NCI-H2196 treated with DMSO at 0.1 percent for 48 hours (cell line): ENCODE data around the gene NR2F2.
"Not testable (repeated sequence)": the region's sequence is repeated elsewhere in the genome, so short reads cannot be mapped to it uniquely, and the experiment has no call there.

ENCODE experiments used
- DNase-seq: peaks from one replicate; lab custom pipeline; 2025; ENCODE audit not compliant: unreplicated experiment; lab: John Stamatoyannopoulos, UW

NR2F2 gene

GRCh38 chr15:96365781-96366525 is 35.5 kb downstream of the NR2F2 start:
- no peak for DNase-seq

DNA sequence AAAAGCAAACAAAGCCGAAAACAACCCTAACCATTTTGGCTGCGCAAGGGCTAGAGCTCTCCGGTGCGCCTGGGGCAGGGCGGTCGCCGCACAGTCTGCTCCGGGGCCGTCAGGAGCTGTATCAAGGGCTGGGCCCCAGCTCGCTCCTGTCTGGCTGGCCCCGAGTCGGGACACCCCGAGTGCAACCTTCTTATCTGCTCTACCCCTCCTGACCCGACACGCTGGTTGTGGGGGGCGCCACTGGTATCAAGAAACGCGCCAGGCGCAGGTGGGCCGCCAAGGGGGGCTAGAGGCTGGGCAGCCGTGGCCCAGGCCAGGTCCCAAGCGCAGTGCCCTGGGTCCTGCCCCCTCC is 36.0 kb downstream of the NR2F2 start:
- DNase-seq, result no peak

- no peak for DNase-seq
Measured at GRCh38 chr15:96367311-96368200, 37.1 kb downstream of the NR2F2 start.

- no peak for DNase-seq
Measured at GRCh38 chr15:96369351-96369750, 38.9 kb downstream of the NR2F2 start.

DNA sequence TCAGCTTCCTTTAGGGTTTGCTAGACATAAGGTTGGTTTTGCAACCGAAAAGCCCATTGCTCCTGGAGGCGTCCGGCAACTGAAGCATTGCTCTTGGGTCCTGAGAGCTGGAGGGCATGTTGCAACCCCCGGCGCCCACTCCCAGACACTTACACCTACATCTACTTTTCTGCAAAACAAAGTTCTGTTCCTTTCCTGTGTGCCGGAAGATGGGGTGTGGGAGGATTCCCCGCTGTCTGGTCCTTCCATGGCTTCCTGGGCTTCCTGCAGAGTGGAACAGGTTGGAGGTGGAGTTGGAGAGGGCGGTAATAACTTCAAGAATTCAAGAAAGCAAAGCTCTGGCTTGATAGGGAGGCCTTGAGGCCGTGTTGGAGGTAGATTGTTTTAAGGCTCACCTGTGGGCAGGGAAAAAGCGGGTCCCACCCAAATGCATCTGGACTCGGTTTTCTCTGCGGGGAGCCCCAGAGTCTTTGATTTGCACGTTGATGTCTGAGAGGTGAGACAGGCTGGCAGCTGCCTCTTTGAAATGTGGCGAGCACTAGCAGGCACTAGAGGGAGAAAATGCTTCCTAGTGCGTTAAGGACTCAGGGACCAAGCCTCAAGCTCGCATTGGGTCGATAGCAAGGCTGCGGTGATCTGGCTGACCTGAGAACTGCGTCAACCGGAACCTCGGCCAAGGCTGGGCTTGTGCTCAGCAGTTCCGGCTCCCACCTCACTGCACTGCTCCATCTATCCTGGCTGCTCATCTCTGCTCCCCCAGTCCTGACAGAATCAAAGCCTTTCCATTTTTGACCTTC is 39.5 kb downstream of the NR2F2 start:
- no peak for DNase-seq

- DNase-seq, result no peak
Measured at GRCh38 chr15:96372554-96372953, 42.1 kb downstream of the NR2F2 start.

DNA sequence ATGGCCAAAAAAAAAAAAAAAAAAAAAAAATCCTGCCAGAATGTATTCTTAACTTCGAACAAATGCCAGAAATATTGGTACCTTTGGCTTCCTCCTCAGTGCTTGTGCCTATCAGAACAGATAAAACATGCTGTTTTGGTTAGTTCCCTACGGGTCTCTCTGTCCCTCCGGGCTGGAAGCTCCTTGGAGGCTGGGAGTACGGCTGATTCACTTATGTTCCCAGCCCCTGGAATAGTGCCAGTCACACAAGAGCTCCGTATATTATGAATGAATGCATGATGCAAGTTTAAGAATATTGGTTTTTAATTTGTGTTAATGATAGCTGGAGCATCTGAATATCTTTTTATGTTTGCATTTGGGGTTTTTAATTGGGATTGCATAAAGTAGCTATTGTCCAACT is 44.0 kb downstream of the NR2F2 start:
- DNase-seq, result no peak

DNA sequence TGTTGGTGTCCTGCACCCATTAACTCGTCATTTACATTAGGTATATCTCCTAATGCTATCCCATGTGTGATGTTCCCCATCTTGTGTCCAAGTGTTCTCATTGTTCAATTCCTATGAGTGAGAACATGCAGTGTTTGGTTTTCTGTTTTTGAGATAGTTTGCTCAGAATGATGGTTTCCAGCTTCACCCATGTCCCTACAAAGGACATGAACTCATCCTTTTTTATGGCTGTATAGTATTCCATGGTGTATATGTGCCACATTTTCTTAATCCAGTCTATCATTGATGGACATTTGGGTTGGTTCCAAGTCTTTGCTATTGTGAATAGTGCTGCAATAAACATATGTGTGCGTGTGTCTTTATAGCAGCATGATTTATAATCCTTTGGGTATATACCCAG is 49.1 kb downstream of the NR2F2 start:
- DNase-seq, result not testable (repeated sequence)

- no peak for DNase-seq
Measured at GRCh38 chr15:96381463-96381862, 51.0 kb downstream of the NR2F2 start.

GRCh38 chr15:96385195-96385594 is 54.7 kb downstream of the NR2F2 start:
- no peak for DNase-seq

DNA sequence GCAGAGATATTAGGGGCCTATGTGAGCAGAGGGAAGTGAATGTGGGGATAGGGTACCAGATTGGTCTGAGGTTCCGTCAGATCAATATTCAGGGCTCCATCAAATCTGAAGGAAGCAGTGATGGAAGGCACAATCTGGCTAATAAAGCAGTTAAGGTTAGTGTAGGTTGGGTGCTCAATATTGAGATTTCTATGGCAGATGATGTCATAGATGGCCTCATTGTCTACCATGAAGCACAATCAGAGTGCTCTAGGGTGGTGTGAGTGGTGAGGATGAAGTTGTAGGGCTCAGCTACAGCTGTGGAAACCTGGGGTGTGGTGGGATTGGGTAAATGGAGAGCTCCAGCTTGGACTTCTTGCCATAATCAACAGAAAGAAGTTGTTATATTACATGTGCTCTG is 58.2 kb downstream of the NR2F2 start:
- DNase-seq, result no peak
